GM12874 (cell line): ENCODE results near the gene CPT1A.

Experiments used
- CTCF ChIP-seq: IDR thresholded peaks from 2 replicates; pipeline ENCODE4 v1.5.1; 2011; ENCODE audit warnings: low read depth, mild to moderate bottlenecking, control low read depth, low read length, moderate library complexity; ENCODE audit not compliant: insufficient read depth

CPT1A gene

GRCh38 chr11:68845351-68846002, 3.8 kb upstream of the CPT1A start:
- TF ChIP-seq CTCF = no peak

- TF ChIP-seq CTCF = no peak
Observed at GRCh38 chr11:68844801-68845200, 3.1 kb upstream of the CPT1A start.

- no peak for TF ChIP-seq CTCF
Observed at GRCh38 chr11:68844376-68844775, 2.7 kb upstream of the CPT1A start.

- peak; percentile 80 for TF ChIP-seq CTCF
Observed at GRCh38 chr11:68843703-68844312, 2.1 kb upstream of the CPT1A start.

- TF ChIP-seq CTCF = no peak
Observed at GRCh38 chr11:68843052-68843561, 1.4 kb upstream of the CPT1A start.

- TF ChIP-seq CTCF = no peak
Observed at GRCh38 chr11:68842427-68843051, 823 bp upstream of the CPT1A start.
